ENCODE results near the gene METTL8. TPM values are rescaled to one million over a fixed set of nuclear protein-coding genes. Genes with fewer than 3 reads are reported as not detected.

The METTL8 gene
- total RNA-seq, 2 experiments from 2014 or later: 20.9 to 22.9 TPM

- peaks cover 14% of the 10 kb centered on the region for H3K9me3 Mint-ChIP-seq
- H3K4me3 Mint-ChIP-seq: no peak overlapping the region
Observed at GRCh38 chr2:171404261-171404660, 29.5 kb downstream of the METTL8 start.

DNA sequence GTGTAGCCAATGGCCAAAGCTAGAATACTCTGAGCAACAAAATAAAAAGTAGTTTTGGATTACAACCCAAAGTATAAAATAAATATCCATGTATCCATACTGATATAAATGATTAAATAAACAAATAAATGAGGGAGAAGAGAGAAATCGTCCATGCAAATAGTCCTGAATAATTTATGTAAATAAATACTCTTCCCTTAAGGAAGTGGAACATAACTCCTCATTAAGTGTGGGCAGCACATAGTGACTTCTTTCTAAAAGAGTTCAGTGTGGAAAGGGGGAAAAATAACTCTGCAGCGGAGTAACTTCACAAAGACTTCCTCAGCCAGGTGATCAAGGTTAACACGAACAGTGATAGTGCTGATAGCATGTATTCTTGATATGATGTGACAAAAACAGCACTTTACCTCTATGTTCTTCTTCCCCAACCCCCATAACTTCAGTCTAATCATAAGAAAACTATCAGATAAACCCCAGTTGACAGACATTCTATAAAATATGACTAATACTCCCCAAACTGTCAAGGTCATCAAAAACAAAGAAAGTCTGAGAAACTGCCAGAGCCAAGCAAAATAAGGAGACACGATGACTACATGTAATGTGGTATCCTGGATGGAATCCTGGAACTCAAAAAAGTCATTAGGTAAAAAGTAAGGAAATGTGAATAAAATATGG, 30.7 kb downstream of the METTL8 start:
- POLR2A ChIA-PET: no interaction called here
- ATAC-seq (ENCODE audit: low read depth): no peak
- peaks cover 41% of the 10 kb centered on the region for H3K36me3 Mint-ChIP-seq

More at GRCh38 chr2:171404261-171404660, 29.5 kb downstream of the METTL8 start:
- DNase-seq (no peak), ATAC-seq (ENCODE audit: low read depth) (no peak)
- peaks cover 37% of the 10 kb centered on the region for H3K36me3 Mint-ChIP-seq
- POLR2A ChIA-PET: no interaction called here
- peaks cover 14% of the 10 kb centered on the region for H3K4me1 Mint-ChIP-seq
- no peaks in the 10 kb centered on the region for H3K27me3 Mint-ChIP-seq
- H3K27ac Mint-ChIP-seq: no peak overlapping the region

GRCh38 chr2:171401947-171402346, 31.8 kb downstream of the METTL8 start:
- POLR2A ChIA-PET: no interaction called here
- DNase-seq (no peak), ATAC-seq (ENCODE audit: low read depth) (no peak)
- peaks cover 45% of the 10 kb centered on the region for H3K36me3 Mint-ChIP-seq
- H3K27ac Mint-ChIP-seq: no peak overlapping the region
- H3K9me3 Mint-ChIP-seq: peaks cover 18% of the 10 kb centered on the region
- peaks cover 16% of the 10 kb centered on the region for H3K4me1 Mint-ChIP-seq
- no peak overlapping the region for H3K4me3 Mint-ChIP-seq
- no peaks in the 10 kb centered on the region for H3K27me3 Mint-ChIP-seq

More for the DNA sequence above, 30.7 kb downstream of the METTL8 start:
- Mint-ChIP-seq H3K27ac (no peak overlapping the region), H3K4me1 (peaks cover 22% of the 10 kb centered on the region), H3K9me3 (peaks cover 14% of the 10 kb centered on the region), H3K27me3 (no peaks in the 10 kb centered on the region), H3K4me3 (no peak overlapping the region)
- DNase-seq: no peak

- Mint-ChIP-seq H3K36me3 (peaks cover 41% of the 10 kb centered on the region), H3K9me3 (peaks cover 14% of the 10 kb centered on the region), H3K4me1 (peaks cover 14% of the 10 kb centered on the region), H3K27ac (no peak overlapping the region), H3K4me3 (no peak overlapping the region), H3K27me3 (no peaks in the 10 kb centered on the region)
- ATAC-seq (ENCODE audit: low read depth) (no peak), DNase-seq (no peak)
- POLR2A ChIA-PET: no interaction called here
Observed at GRCh38 chr2:171400395-171400794, 33.4 kb downstream of the METTL8 start.

DNA sequence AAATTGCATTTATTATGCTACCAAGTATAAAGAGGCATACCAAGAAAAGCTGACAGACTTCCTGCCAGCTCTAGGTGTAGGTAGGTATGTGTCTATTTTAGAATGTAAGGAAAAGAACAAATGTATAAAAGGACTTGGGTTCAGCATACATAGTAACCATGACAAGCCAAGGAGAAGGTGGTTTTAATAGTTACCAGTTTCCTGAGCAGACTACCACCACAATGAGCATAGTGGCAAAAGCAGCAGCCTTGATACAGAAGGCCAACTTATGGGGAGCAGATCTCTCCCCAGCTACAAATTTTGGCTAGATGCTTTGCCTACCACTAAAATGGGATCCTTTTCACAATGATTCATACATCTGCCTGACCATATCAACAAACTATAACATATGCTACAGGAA, 34.5 kb downstream of the METTL8 start:
- Mint-ChIP-seq H3K4me1 (peaks cover 14% of the 10 kb centered on the region), H3K4me3 (no peak overlapping the region), H3K27ac (no peak overlapping the region), H3K27me3 (no peaks in the 10 kb centered on the region), H3K9me3 (peaks cover 10% of the 10 kb centered on the region), H3K36me3 (peaks cover 33% of the 10 kb centered on the region)
- no peak for DNase-seq
- ATAC-seq (ENCODE audit: low read depth): no peak
- POLR2A ChIA-PET: no interaction called here

DNA sequence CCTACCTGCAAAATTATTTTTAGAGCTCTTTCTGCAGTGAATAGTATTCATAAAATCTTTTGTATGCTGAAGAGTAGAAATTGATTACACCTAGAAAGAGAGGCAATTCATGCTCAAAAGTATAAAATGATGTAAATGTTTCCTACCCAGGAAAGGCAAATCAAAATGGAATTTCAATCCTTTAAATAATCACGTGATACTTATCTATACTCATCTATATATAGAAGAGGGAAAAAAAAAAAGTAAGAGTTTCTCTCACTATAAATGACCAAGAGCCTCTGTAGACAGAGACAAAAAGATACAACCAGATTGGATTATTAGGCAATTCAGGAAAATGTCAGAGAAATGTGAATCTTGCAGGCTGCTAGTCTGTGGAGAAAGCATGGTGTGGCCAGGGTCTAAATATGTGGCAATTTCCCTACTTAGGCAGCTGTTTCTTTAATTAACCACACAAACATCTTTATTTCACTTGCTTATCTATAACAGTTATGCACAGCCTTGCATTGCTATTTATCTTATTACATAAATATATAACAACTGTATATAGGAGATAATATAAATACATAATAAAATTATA, 39.5 kb downstream of the METTL8 start:
- Mint-ChIP-seq H3K27ac (no peak overlapping the region), H3K4me3 (no peak overlapping the region)

GRCh38 chr2:171393487-171393886, 40.3 kb downstream of the METTL8 start:
- H3K36me3 Mint-ChIP-seq: peaks cover 32% of the 10 kb centered on the region
- H3K27me3 Mint-ChIP-seq: no peaks in the 10 kb centered on the region
- POLR2A ChIA-PET: no interaction called here
- H3K9me3 Mint-ChIP-seq: peaks cover 4% of the 10 kb centered on the region
- no peak overlapping the region for H3K27ac Mint-ChIP-seq
- no peak overlapping the region for H3K4me3 Mint-ChIP-seq
- peaks cover 10% of the 10 kb centered on the region for H3K4me1 Mint-ChIP-seq
- DNase-seq (no peak), ATAC-seq (ENCODE audit: low read depth) (no peak)

More for the DNA sequence above, 39.5 kb downstream of the METTL8 start:
- Mint-ChIP-seq H3K36me3 (peaks cover 32% of the 10 kb centered on the region), H3K27me3 (no peaks in the 10 kb centered on the region), H3K4me1 (peaks cover 14% of the 10 kb centered on the region), H3K9me3 (peaks cover 4% of the 10 kb centered on the region)
- POLR2A ChIA-PET: no interaction called here
- ATAC-seq (ENCODE audit: low read depth): no peak
- DNase-seq: no peak

DNA sequence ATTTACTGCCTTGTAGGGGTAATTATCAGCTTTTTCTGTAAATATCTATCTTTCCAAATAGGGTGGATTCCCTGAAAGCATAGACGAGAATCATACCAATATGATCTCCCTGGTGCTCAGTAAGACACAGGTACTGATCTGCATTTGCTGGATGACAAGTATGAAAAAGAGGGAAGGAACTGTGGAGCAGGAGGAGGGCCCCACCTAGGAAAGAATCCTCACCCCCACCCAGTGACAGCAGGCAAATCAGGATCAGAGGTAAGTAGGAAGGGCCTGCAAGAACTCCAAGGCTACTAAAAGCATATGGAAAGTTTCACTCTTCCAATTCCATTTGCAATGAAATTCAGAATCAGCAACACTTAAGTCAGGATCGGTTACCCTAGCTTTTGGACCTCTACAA, 42.3 kb downstream of the METTL8 start:
- H3K27me3 Mint-ChIP-seq: no peaks in the 10 kb centered on the region
- ATAC-seq (ENCODE audit: low read depth) (no peak), DNase-seq (no peak)
- peaks cover 6% of the 10 kb centered on the region for H3K4me1 Mint-ChIP-seq
- POLR2A ChIA-PET: no interaction called here
- peaks cover 30% of the 10 kb centered on the region for H3K36me3 Mint-ChIP-seq
- no peak overlapping the region for H3K4me3 Mint-ChIP-seq
- H3K9me3 Mint-ChIP-seq: no peaks in the 10 kb centered on the region
- no peak overlapping the region for H3K27ac Mint-ChIP-seq

- Mint-ChIP-seq H3K4me1 (peaks cover 9% of the 10 kb centered on the region), H3K4me3 (no peak overlapping the region), H3K9me3 (no peaks in the 10 kb centered on the region), H3K27me3 (no peaks in the 10 kb centered on the region), H3K27ac (no peak overlapping the region), H3K36me3 (peaks cover 30% of the 10 kb centered on the region)
- POLR2A ChIA-PET: no interaction called here
- DNase-seq: no peak
- ATAC-seq (ENCODE audit: low read depth): peak; percentile 22
Observed at GRCh38 chr2:171390941-171391516, 42.8 kb downstream of the METTL8 start.

DNA sequence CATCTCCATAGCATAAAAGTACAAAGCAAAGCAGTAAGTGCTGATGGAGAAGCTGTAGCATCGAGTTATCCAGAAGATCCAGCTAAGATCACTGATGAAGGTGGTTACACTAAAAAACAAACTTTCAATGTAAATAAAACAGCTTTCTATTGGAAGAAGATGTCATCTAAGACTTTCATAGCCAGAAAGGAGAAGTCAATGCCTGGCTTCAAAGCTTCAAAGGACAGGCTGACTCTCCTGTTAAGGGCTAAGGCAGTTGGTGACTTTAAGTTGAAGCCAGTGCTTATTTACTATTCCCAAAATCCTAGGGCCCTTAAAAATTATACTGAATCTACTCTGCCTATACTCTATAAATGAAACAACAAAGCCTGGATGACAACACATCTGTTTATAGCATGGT, 44.0 kb downstream of the METTL8 start:
- Mint-ChIP-seq H3K27ac (no peak overlapping the region), H3K9me3 (peaks cover 2% of the 10 kb centered on the region), H3K4me1 (peaks cover 11% of the 10 kb centered on the region), H3K36me3 (peaks cover 36% of the 10 kb centered on the region), H3K4me3 (no peak overlapping the region), H3K27me3 (no peaks in the 10 kb centered on the region)
- no peak for DNase-seq
- no peak for ATAC-seq (ENCODE audit: low read depth)
- POLR2A ChIA-PET: no interaction called here

DNA sequence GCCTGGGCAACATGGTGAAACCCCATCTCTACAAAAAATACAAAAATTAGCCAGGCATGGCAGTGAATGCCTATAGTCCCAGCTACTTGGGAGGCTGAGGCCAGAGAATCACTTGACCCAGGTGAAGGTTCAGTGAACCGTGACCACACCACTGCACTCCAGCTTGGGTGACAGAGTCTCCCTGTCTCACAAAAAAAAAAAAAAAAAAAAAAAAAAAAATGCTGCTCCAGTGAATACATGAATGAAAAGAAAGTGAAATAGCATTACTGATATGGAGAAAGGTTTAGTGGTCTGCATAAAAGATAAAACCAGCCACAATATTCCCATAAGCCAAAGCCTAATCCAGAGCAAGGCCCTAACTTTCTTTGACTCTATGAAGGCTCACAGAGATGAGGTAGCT, 44.5 kb downstream of the METTL8 start:
- peaks cover 38% of the 10 kb centered on the region for H3K36me3 Mint-ChIP-seq
- H3K27me3 Mint-ChIP-seq: no peaks in the 10 kb centered on the region
- POLR2A ChIA-PET: no interaction called here
- H3K27ac Mint-ChIP-seq: no peak overlapping the region
- peaks cover 11% of the 10 kb centered on the region for H3K4me1 Mint-ChIP-seq
- DNase-seq (no peak), ATAC-seq (ENCODE audit: low read depth) (no peak)
- no peak overlapping the region for H3K4me3 Mint-ChIP-seq
- peaks cover 2% of the 10 kb centered on the region for H3K9me3 Mint-ChIP-seq

DNA sequence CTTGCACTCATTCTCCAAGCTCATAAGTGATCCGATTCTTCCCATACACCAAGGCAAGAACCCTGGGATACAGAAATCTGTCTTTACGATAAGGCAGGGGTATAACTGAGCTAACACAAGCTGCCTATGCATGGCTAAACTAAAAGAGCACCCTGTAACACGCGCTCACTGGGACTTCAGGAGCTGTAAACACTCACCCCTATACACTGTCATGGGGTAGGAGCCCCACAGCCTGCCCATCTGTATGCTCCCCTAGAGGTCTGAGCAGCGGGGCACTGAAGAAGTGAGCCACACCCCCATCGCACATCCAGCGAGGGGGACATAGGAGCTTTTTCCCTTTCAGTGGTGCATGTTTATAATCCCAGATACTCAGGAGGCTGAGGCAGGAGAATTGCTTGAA, 46.7 kb downstream of the METTL8 start:
- Mint-ChIP-seq H3K36me3 (peaks cover 43% of the 10 kb centered on the region), H3K4me3 (no peak overlapping the region), H3K27ac (no peak overlapping the region), H3K4me1 (peaks cover 9% of the 10 kb centered on the region), H3K27me3 (no peaks in the 10 kb centered on the region), H3K9me3 (peaks cover 4% of the 10 kb centered on the region)
- ATAC-seq (ENCODE audit: low read depth) (no peak), DNase-seq (no peak)
- POLR2A ChIA-PET: no interaction called here

DNA sequence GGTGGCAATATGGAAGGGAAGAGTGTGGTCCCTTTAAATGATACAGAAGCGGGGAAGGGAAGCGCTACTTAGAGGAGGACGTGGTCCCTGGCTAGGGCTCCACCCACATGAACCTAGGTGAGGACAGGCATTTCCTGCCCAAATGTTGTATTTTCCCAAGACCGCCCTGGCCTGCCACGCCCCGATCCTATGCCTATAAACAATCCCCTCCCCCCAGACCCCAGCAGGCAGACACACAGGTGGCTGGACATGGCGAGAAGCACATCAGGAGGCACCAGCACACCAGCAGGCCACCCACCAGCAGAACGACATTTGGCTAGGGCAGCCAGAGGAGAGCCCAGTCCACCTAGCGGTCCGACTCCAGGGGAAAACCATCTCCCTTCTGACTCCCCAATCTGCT, 47.2 kb downstream of the METTL8 start:
- Mint-ChIP-seq H3K27ac (no peak overlapping the region), H3K9me3 (peaks cover 4% of the 10 kb centered on the region), H3K27me3 (no peaks in the 10 kb centered on the region), H3K4me3 (no peak overlapping the region), H3K36me3 (peaks cover 44% of the 10 kb centered on the region), H3K4me1 (peaks cover 9% of the 10 kb centered on the region)
- ATAC-seq (ENCODE audit: low read depth) (no peak), DNase-seq (no peak)
- POLR2A ChIA-PET: no interaction called here

DNA sequence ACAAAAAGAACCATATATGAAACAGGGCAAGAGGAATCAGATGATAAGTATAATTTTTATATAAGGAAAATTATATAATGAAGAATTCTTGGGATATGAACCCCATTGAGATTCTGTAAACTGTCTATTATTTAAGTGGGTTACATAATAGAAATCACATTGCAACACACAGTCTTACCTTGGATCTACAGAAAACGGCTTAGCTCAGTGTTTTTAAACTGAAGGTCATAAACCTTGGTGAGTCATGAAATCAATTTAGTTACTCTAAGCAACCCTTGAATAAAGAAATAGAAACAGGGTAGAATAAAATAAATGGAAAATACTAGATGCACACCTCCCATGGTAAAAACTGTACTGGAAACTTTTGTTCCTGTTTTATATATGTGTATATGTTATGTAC, 50.7 kb downstream of the METTL8 start:
- no peaks in the 10 kb centered on the region for H3K27me3 Mint-ChIP-seq
- peaks cover 48% of the 10 kb centered on the region for H3K36me3 Mint-ChIP-seq
- DNase-seq: no peak
- no peak overlapping the region for H3K4me3 Mint-ChIP-seq
- H3K9me3 Mint-ChIP-seq: peaks cover 15% of the 10 kb centered on the region
- POLR2A ChIA-PET: no interaction called here
- peaks cover 6% of the 10 kb centered on the region for H3K4me1 Mint-ChIP-seq
- no peak overlapping the region for H3K27ac Mint-ChIP-seq
- no peak for ATAC-seq (ENCODE audit: low read depth)
